Activated gamma-delta T cell treated with Interleukin-2 at 50 U/mL for 16 hours (primary cell): ENCODE results near the gene CCDC172.
"Not testable (repeated sequence)": the region's sequence is repeated elsewhere in the genome, so short reads cannot be mapped to it uniquely, and the experiment has no call there.

Experiments used
- DNase-seq: peaks from one replicate; pipeline ENCODE4 v3.0.0-alpha.2; 2020

Gene CCDC172

GRCh38 chr10:116352125-116352524 is 27.9 kb downstream of the CCDC172 start:
- DNase-seq = no peak

- no peak for DNase-seq
Measured at GRCh38 chr10:116353817-116354216, 29.6 kb downstream of the CCDC172 start.

GRCh38 chr10:116355341-116355740 is 31.1 kb downstream of the CCDC172 start:
- DNase-seq = no peak

GRCh38 chr10:116356833-116357232 is 32.6 kb downstream of the CCDC172 start:
- no peak for DNase-seq

- no peak for DNase-seq
Measured at GRCh38 chr10:116364868-116365267, 40.6 kb downstream of the CCDC172 start.

- no peak for DNase-seq
Measured at GRCh38 chr10:116371737-116372136, 47.5 kb downstream of the CCDC172 start.

GRCh38 chr10:116382290-116382689 is 58.0 kb downstream of the CCDC172 start:
- DNase-seq = no peak

GRCh38 chr10:116385311-116385710 is 61.1 kb downstream of the CCDC172 start:
- no peak for DNase-seq

GRCh38 chr10:116385994-116386809 is 62.0 kb downstream of the CCDC172 start:
- no peak for DNase-seq

- not testable (repeated sequence) for DNase-seq
Measured at GRCh38 chr10:116393246-116393831, 69.1 kb downstream of the CCDC172 start.

GRCh38 chr10:116395223-116395985 is 71.2 kb downstream of the CCDC172 start:
- no peak for DNase-seq

- no peak for DNase-seq
Measured at GRCh38 chr10:116398224-116398623, 74.0 kb downstream of the CCDC172 start.

GRCh38 chr10:116402858-116403257 is 78.6 kb downstream of the CCDC172 start:
- DNase-seq = no peak

- DNase-seq = no peak
Measured at GRCh38 chr10:116403740-116404250, 79.5 kb downstream of the CCDC172 start.

GRCh38 chr10:116408719-116409118 is 84.5 kb downstream of the CCDC172 start:
- no peak for DNase-seq

- DNase-seq = no peak
Measured at GRCh38 chr10:116410351-116410750, 86.1 kb downstream of the CCDC172 start.

GRCh38 chr10:116417821-116418220 is 93.6 kb downstream of the CCDC172 start:
- DNase-seq = no peak

GRCh38 chr10:116418389-116418788 is 94.1 kb downstream of the CCDC172 start:
- DNase-seq = no peak

GRCh38 chr10:116421815-116422214 is 97.6 kb downstream of the CCDC172 start:
- DNase-seq = no peak

GRCh38 chr10:116427671-116428070 is 103.4 kb downstream of the CCDC172 start, which contains the start of gene PNLIPRP3:
Gene PNLIPRP3 (plus strand): TSS chr10:116427847. CDS start chr10:116428013, 166 bp downstream.
- no peak for DNase-seq

GRCh38 chr10:116429288-116429977 is 105.2 kb downstream of the CCDC172 start:
- DNase-seq = no peak
